ENCODE results near the gene DHX16.

DHX16 gene

GRCh38 chr6:30626484-30627366, 46.1 kb downstream of the DHX16 start, which contains the start of gene ATAT1:
Gene ATAT1, plus strand, starts transcription at chr6:30626874.
- peak; percentile 89 for DNase-seq

GRCh38 chr6:30625511-30625910, 47.3 kb downstream of the DHX16 start:
- no peak for DNase-seq

GRCh38 chr6:30619561-30619960, 53.2 kb downstream of the DHX16 start:
- DNase-seq = no peak

GRCh38 chr6:30618270-30618797, 54.5 kb downstream of the DHX16 start:
- DNase-seq = no peak

- peak; percentile 98 for DNase-seq
Measured at GRCh38 chr6:30617565-30618269, 55.1 kb downstream of the DHX16 start, which contains the start of gene MRPS18B. Gene MRPS18B, plus strand, starts transcription at chr6:30617840. Its CDS starts 26 bp downstream, at chr6:30617866.

- DNase-seq = peak; percentile 97
Measured at GRCh38 chr6:30616811-30617564, 55.8 kb downstream of the DHX16 start, which contains the start of gene PPP1R10. Gene PPP1R10, minus strand, starts transcription at chr6:30617243. Its CDS starts 7,299 bp downstream, at chr6:30609944.

GRCh38 chr6:30615958-30616810, 56.6 kb downstream of the DHX16 start:
- peak; percentile 36 for DNase-seq

- peak; percentile 29 for DNase-seq
Measured at GRCh38 chr6:30615219-30615957, 57.4 kb downstream of the DHX16 start.

- DNase-seq = peak; percentile 83
Measured at GRCh38 chr6:30614843-30615218, 58.0 kb downstream of the DHX16 start.

- DNase-seq = no peak
Measured at GRCh38 chr6:30614044-30614842, 58.6 kb downstream of the DHX16 start.

- no peak for DNase-seq
Measured at GRCh38 chr6:30613251-30614043, 59.4 kb downstream of the DHX16 start.

- DNase-seq = no peak
Measured at GRCh38 chr6:30612687-30613248, 60.0 kb downstream of the DHX16 start.

GRCh38 chr6:30612213-30612612, 60.6 kb downstream of the DHX16 start:
- DNase-seq = no peak

GRCh38 chr6:30611856-30612194, 61.0 kb downstream of the DHX16 start:
- DNase-seq = no peak

- no peak for DNase-seq
Measured at GRCh38 chr6:30611150-30611855, 61.5 kb downstream of the DHX16 start.

- no peak for DNase-seq
Measured at GRCh38 chr6:30610065-30610464, 62.7 kb downstream of the DHX16 start.

GRCh38 chr6:30603961-30604360, 68.8 kb downstream of the DHX16 start:
- DNase-seq = no peak

All from activated naive CD4-positive, alpha-beta T cell treated with anti-CD3 and anti-CD28 coated beads, Interleukin-2, amount 50 U/mL, for 16 hours (primary cell).